Loucy (cell line): ENCODE data around the gene PPIA.
A peak's percentile ranks its signal among the peaks of the same experiment; 100 is the strongest.
"Not testable (repeated sequence)": the region's sequence is repeated elsewhere in the genome, so short reads cannot be mapped to it uniquely, and the experiment has no call there.

Experiments used
- H2AFZ ChIP-seq: fragments of 200-600 bp; sonication (generic); 2 replicates; pipeline ENCODE4 v1.6.0; 2016; ENCODE audit warnings: antibody characterized with exemption, mild to moderate bottlenecking, low read length, moderate library complexity
- H3F3A ChIP-seq: fragments of 200-600 bp; 2 replicates; pipeline ENCODE4 v1.6.0; 2016; ENCODE audit warnings: antibody characterized with exemption, low read depth, mild to moderate bottlenecking
- H3K27me3 ChIP-seq: fragments of 200-600 bp; sonication (generic); 2 replicates; pipeline ENCODE4 v1.6.1; 2014; ENCODE audit warnings: low read length, mild to moderate bottlenecking; ENCODE audit not compliant: insufficient read depth, poor library complexity, severe bottlenecking
- H3K36me3 ChIP-seq: fragments of 200-600 bp; sonication (generic); 2 replicates; pipeline ENCODE4 v1.6.1; 2016; ENCODE audit warnings: low read length; ENCODE audit not compliant: insufficient read depth
- H3K4me1 ChIP-seq: fragments of 200-600 bp; sonication (generic); 2 replicates; pipeline ENCODE4 v1.5.1; 2014; ENCODE audit warnings: low read length, mild to moderate bottlenecking; ENCODE audit not compliant: insufficient read depth, poor library complexity, severe bottlenecking
- H3K4me2 ChIP-seq: fragments of 200-600 bp; sonication (generic); 2 replicates; pipeline ENCODE4 v1.6.0; 2014; ENCODE audit warnings: antibody characterized with exemption, low read length, low read depth, mild to moderate bottlenecking; ENCODE audit not compliant: poor library complexity, severe bottlenecking
- H3K4me3 ChIP-seq: fragments of 200-600 bp; sonication (generic); 2 replicates; pipeline ENCODE4 v1.5.1; 2014; ENCODE audit warnings: low read length, mild to moderate bottlenecking, mixed read lengths; ENCODE audit not compliant: poor library complexity, severe bottlenecking
- H3K79me2 ChIP-seq: fragments of 200-600 bp; sonication (generic); 2 replicates; pipeline ENCODE4 v1.6.1; 2014; ENCODE audit warnings: low read length; ENCODE audit not compliant: insufficient read depth
- H3K9ac ChIP-seq: fragments of 200-600 bp; sonication (generic); 2 replicates; pipeline ENCODE4 v1.6.0; 2014; ENCODE audit warnings: mild to moderate bottlenecking, low read depth, low read length, moderate library complexity; ENCODE audit not compliant: poor library complexity, severe bottlenecking
- H3K9me2 ChIP-seq: fragments of 200-600 bp; sonication (generic); replicated peaks from 2 replicates; pipeline ENCODE4 v1.6.1; 2016; ENCODE audit warnings: low read depth, low read length, mixed read lengths
- H3K9me3 ChIP-seq: fragments of 200-600 bp; sonication (generic); 2 replicates; pipeline ENCODE4 v1.6.1; 2014; ENCODE audit warnings: mild to moderate bottlenecking, antibody characterized with exemption, low read length, low read depth; ENCODE audit not compliant: insufficient read depth
- H4K20me1 ChIP-seq: fragments of 200-600 bp; sonication (generic); 2 replicates; pipeline ENCODE4 v1.6.0; 2014; ENCODE audit warnings: antibody characterized with exemption, low read length, mild to moderate bottlenecking; ENCODE audit not compliant: insufficient read depth, poor library complexity, severe bottlenecking
- CTCF ChIP-seq: fragments of 200-600 bp; sonication (generic); conservative IDR thresholded peaks from 2 replicates; pipeline ENCODE4 v1.5.1; 2014; ENCODE audit warnings: mild to moderate bottlenecking, antibody characterized with exemption, low read length
- EZH2phosphoT487 ChIP-seq: fragments of 200-600 bp; IDR thresholded peaks from 2 replicates; pipeline ENCODE4 v1.6.1; 2018; ENCODE audit warnings: antibody characterized with exemption, mild to moderate bottlenecking, moderate library complexity, borderline replicate concordance

PPIA gene

GRCh38 chr7:44845451-44845850, 49.0 kb downstream of the PPIA start:
- H3K9ac ChIP-seq = peak overlapping the region; percentile 88
- no peak overlapping the region for H2AFZ ChIP-seq
- peak overlapping the region; percentile 92 for H3K4me2 ChIP-seq

GRCh38 chr7:44846390-44846789, 49.9 kb downstream of the PPIA start:
- Histone ChIP-seq H3K9ac (peak overlapping the region; percentile 88), H3K36me3 (peaks cover 13% of the 10 kb centered on the region; the same call in 1 of the 2 replicates), H3K4me1 (peaks cover 53% of the 10 kb centered on the region), H3F3A (peaks cover 11% of the 10 kb centered on the region), H3K79me2 (peaks cover 79% of the 10 kb centered on the region), H3K4me2 (peak overlapping the region; percentile 92), H3K4me3 (peak overlapping the region; percentile 85), H4K20me1 (peaks cover 54% of the 10 kb centered on the region)
- H3K9me2 ChIP-seq, H3K9me3 ChIP-seq, H3K27me3 ChIP-seq, H2AFZ ChIP-seq: not testable (repeated sequence)

More at GRCh38 chr7:44845451-44845850, 49.0 kb downstream of the PPIA start:
- Histone ChIP-seq H3K9me3 (no peaks in the 10 kb centered on the region), H3F3A (peaks cover 11% of the 10 kb centered on the region), H3K4me3 (peak overlapping the region; percentile 85), H3K9me2 (no peaks in the 10 kb centered on the region), H3K4me1 (peaks cover 53% of the 10 kb centered on the region), H3K36me3 (peaks cover 23% of the 10 kb centered on the region), H3K27me3 (no peaks in the 10 kb centered on the region), H4K20me1 (peaks cover 61% of the 10 kb centered on the region), H3K79me2 (peaks cover 87% of the 10 kb centered on the region)
- TF ChIP-seq CTCF (no peak), EZH2phosphoT487 (no peak)

GRCh38 chr7:44846816-44847508, 50.5 kb downstream of the PPIA start:
- Histone ChIP-seq H3K9me2 (no peaks in the 10 kb centered on the region), H3K9me3 (no peaks in the 10 kb centered on the region), H4K20me1 (peaks cover 48% of the 10 kb centered on the region), H3K79me2 (peaks cover 73% of the 10 kb centered on the region), H3K4me1 (peaks cover 48% of the 10 kb centered on the region), H3K4me3 (peak overlapping the region; percentile 85), H3K9ac (peak overlapping the region; percentile 88), H3K4me2 (peak overlapping the region; percentile 92), H2AFZ (no peak overlapping the region), H3K27me3 (no peaks in the 10 kb centered on the region), H3F3A (peaks cover 15% of the 10 kb centered on the region), H3K36me3 (peaks cover 8% of the 10 kb centered on the region; the same call in 1 of the 2 replicates)
- peak; percentile 49; the same call in 1 of the 2 replicates for TF ChIP-seq EZH2phosphoT487
- TF ChIP-seq CTCF = no peak
